Measurements from ENCODE around the gene TCFL5. TPM values are rescaled to one million over a fixed set of nuclear protein-coding genes. Genes with fewer than 3 reads are reported as not detected.
A peak's percentile ranks its signal among the peaks of the same experiment; 100 is the strongest.

TCFL5 gene
- total RNA-seq, 4 donors from 2014 or later, result 5.2 to 8.4 (median 7.2) TPM

DNA sequence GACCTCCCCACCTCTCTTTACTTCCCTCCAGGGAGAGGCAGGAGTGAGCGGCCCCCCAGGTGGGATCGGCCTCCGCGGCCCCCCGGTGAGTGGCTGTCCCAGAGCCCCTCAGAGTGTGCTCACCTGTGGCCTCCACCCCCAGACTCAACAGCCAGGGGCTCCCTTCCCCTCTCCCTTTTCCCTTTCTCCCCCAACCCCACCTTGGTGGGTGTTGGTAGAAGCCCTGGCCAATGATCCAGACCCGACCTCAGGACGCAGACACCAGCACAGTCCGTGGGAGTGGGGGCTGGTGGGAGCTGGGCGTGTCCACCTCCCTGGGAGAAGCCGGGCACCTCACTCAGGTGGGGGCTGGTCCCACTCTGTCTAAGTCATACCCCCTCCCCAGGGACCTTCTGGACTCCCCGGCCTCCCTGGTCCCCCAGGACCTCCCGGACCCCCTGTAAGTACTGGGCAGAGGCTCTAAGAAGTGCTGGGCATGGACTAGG is 39.9 kb downstream of the TCFL5 start:
- intact Hi-C loops (cut with DNase I), result no loop called here
- Histone ChIP-seq H3K9me3 (no peaks in the 10 kb centered on the region), H3K4me1 (peaks cover 29 to 48% (median 44%) of the 10 kb centered on the region in 3 donors), H3K27me3 (peaks cover 0 to 66% (median 12%) of the 10 kb centered on the region in 4 donors), H3K27ac (no peak overlapping the region), H3K4me3 (no peak overlapping the region), H3K36me3 (no peaks in the 10 kb centered on the region)
- DNase-seq, result no peak
- WGBS, 2 donors, result 79 to 93% methylated on average over 2 to 6 of the region's 12 CpGs
- TF ChIP-seq POLR2A (IDR thresholded peaks at IDR 0.05), result no peak
- TF ChIP-seq, protein P1, sequence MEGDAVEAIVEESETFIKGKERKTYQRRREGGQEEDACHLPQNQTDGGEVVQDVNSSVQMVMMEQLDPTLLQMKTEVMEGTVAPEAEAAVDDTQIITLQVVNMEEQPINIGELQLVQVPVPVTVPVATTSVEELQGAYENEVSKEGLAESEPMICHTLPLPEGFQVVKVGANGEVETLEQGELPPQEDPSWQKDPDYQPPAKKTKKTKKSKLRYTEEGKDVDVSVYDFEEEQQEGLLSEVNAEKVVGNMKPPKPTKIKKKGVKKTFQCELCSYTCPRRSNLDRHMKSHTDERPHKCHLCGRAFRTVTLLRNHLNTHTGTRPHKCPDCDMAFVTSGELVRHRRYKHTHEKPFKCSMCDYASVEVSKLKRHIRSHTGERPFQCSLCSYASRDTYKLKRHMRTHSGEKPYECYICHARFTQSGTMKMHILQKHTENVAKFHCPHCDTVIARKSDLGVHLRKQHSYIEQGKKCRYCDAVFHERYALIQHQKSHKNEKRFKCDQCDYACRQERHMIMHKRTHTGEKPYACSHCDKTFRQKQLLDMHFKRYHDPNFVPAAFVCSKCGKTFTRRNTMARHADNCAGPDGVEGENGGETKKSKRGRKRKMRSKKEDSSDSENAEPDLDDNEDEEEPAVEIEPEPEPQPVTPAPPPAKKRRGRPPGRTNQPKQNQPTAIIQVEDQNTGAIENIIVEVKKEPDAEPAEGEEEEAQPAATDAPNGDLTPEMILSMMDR (IDR thresholded peaks at IDR 0.05), result no peak

DNA sequence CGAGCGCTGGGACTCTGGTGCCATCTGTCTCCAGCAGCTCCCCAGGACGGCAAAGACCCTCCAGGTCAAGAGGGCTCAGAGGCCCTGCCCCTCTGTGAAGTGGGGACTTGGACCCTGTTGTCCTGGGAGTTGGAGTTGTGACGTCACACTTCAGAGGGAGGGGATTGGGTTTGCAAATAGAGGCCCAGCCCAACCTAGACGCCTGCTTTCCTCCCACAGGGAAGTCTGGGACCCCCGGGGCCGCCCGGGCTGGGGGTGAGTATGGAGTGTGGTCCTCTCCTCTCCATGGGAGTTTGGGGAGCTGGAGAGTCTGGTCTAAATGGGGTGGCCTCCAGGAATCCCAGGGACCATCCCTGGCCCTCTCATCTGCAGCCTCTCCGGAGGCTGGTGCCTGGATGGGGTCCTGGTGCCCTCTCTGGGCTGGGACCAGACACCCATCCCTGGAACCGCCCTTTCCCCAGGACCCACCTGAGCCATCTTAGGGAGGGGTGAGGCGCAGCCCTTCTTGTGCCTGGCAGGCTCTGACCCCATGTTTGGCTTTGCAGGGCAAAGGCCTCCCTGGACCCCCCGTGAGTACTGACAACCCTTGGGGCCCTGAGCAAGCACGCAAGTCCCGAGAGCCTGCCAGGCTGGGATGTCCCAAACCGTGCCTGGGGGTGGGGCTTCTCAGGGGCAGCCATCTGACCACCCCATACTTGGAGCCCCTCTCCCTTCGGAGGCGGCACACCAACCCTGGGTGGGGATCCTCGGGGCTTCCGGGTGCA is 40.5 kb downstream of the TCFL5 start:
- Histone ChIP-seq H3K4me3 (no peak overlapping the region), H3K36me3 (no peaks in the 10 kb centered on the region), H3K9me3 (no peaks in the 10 kb centered on the region), H3K27ac (no peak overlapping the region), H3K27me3 (peaks cover 3 to 71% (median 18%) of the 10 kb centered on the region in 4 donors), H3K4me1 (peaks cover 35 to 55% (median 49%) of the 10 kb centered on the region in 3 donors)
- no peak for TF ChIP-seq POLR2A (IDR thresholded peaks at IDR 0.05)
- TF ChIP-seq, protein P1 (IDR thresholded peaks at IDR 0.05), result no peak
- intact Hi-C loops (cut with DNase I), result no loop called here
- no peak for DNase-seq
- 64 to 80% methylated on average over 1 to 5 of the region's 19 CpGs for whole genome bisulfite sequencing, 2 donors

DNA sequence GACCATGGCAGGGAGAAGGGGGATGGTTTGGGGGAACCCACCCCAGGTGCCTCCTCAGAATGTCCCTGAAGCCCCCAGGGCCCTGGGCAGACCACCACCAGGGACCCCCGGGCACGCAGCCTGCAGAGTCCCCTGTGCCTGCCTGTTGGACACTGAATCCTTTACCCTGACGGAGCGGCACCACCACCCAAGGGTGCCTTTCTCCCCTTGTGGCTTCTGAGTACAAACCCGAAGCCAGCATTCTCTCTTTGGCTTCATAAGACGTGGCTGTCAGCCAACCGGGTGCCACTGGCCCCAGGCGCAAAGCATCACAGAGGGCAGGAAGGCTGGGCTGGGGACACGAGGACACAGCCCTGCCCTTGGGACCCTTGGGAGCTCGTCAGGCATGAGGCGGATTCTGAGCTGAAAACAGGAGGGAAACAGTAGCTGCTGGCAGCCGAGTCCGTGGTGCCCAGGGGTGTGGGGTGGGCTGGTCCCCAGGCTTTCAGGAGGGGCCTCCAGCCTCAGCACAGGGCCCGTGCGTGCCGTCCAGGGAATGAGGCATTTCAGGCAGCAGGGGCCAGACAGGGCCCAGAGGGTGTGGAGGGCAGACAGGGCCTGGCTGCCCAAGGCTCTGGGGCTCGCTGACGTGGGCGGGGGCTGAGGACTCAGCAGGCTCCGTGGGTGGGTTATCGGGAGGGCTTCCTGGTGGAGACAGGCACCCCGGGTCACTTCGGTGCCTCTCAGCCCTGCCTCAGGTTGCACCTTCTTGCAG is 41.2 kb downstream of the TCFL5 start:
- Histone ChIP-seq H3K9me3 (no peaks in the 10 kb centered on the region), H3K4me3 (no peak overlapping the region), H3K4me1 (peaks cover 41 to 62% (median 57%) of the 10 kb centered on the region in 3 donors), H3K27me3 (peaks cover 10 to 71% (median 24%) of the 10 kb centered on the region in 4 donors), H3K27ac (peak overlapping the region in 1 of 4 donors; percentile 25), H3K36me3 (no peaks in the 10 kb centered on the region)
- DNase-seq, result no peak
- WGBS, 2 donors, result 62% methylated on average over 3 of the region's 23 CpGs; no CpG with 5 or more reads in 1 of the 2 donors
- intact Hi-C loops (cut with DNase I), result no loop called here
- TF ChIP-seq, protein P1 (IDR thresholded peaks at IDR 0.05), result no peak
- TF ChIP-seq POLR2A (IDR thresholded peaks at IDR 0.05), result no peak

DNA sequence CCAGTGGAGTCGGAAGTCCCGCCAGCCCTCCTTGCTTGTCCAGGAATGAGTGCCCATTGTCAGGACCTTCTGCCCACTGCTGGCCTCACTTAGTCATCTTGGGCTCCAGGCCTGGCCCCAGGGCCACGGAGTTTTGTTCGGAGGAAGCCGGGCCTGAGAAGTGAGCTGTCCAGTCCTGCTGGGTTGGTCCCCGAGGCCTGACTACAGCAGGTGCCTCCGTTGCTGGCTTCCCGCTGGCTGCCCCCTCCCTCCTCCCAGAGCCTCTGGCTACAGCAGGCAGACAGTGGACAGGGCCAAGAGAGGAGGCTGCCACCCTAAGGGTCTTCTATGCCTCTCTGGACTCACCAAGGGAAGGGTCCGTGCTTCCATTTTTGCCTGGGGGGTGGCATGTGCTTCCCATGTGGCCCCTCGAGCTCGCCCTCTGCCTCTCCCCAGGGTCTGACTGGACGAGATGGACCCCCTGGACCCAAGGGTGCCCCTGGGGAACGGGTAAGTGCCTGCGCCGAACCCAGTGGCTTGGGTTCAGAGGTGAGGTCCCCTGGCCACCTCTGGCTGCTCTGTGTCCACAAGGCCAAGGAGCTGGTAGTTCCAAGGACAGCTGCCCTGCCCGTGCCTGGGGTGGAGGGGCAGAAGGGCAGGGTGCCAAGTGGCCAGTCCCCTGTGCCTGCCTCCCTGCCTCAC is 42.0 kb downstream of the TCFL5 start:
- no peaks in the 10 kb centered on the region for H3K36me3 ChIP-seq
- H3K4me1 ChIP-seq, result peaks cover 43 to 63% (median 58%) of the 10 kb centered on the region in 3 donors
- peak overlapping the region in 3 of 4 donors; percentile 8 to 36 (median 25) for H3K27ac ChIP-seq
- TF ChIP-seq, protein P1 (IDR thresholded peaks at IDR 0.05), result no peak
- TF ChIP-seq POLR2A (IDR thresholded peaks at IDR 0.05), result no peak
- H3K9me3 ChIP-seq, result no peaks in the 10 kb centered on the region
- intact Hi-C loops (cut with DNase I), result no loop called here
- peak overlapping the region in 1 of 4 donors; percentile 19 for H3K4me3 ChIP-seq
- WGBS, 2 donors, result 47 to 51% methylated on average over 3 to 4 of the region's 16 CpGs
- H3K27me3 ChIP-seq, result peaks cover 10 to 74% (median 26%) of the 10 kb centered on the region in 4 donors
- DNase-seq, result no peak

Measured in esophagus squamous epithelium (tissue), 5 donors.